GM18508 (cell line): ENCODE data around the gene NUDT5.
A peak's percentile ranks its signal among the peaks of the same experiment; 100 is the strongest.

Experiments used
- ATAC-seq: cut with Tn5 transposase; IDR thresholded peaks from one replicate; pipeline ENCODE4 v1.9.1; 2021; ENCODE audit warnings: moderate number of reproducible peaks; ENCODE audit not compliant: insufficient read depth, unreplicated experiment

Gene NUDT5

GRCh38 chr10:12207114-12207513, 11.4 kb upstream of the NUDT5 start:
- ATAC-seq = no peak

- no peak for ATAC-seq
Measured at GRCh38 chr10:12205082-12205481, 9.4 kb upstream of the NUDT5 start.

- ATAC-seq = no peak
Measured at GRCh38 chr10:12202226-12202625, 6.5 kb upstream of the NUDT5 start.

- ATAC-seq = no peak
Measured at GRCh38 chr10:12201543-12201942, 5.9 kb upstream of the NUDT5 start.

GRCh38 chr10:12200850-12201249, 5.2 kb upstream of the NUDT5 start:
- no peak for ATAC-seq

- ATAC-seq = no peak
Measured at GRCh38 chr10:12198156-12198555, 2.5 kb upstream of the NUDT5 start.

- ATAC-seq = peak; percentile 16
Measured at GRCh38 chr10:12196531-12197211, 980 bp upstream of the NUDT5 start.

- ATAC-seq = no peak
Measured at GRCh38 chr10:12195281-12195602, 449 bp downstream of the NUDT5 start.

GRCh38 chr10:12194752-12195271, 879 bp downstream of the NUDT5 start:
- no peak for ATAC-seq

- ATAC-seq = no peak
Measured at GRCh38 chr10:12193193-12193592, 2.5 kb downstream of the NUDT5 start.

GRCh38 chr10:12191715-12192114, 4.0 kb downstream of the NUDT5 start:
- ATAC-seq = no peak

- ATAC-seq = no peak
Measured at GRCh38 chr10:12189426-12189825, 6.3 kb downstream of the NUDT5 start.

GRCh38 chr10:12188656-12189055, 7.0 kb downstream of the NUDT5 start:
- no peak for ATAC-seq

- ATAC-seq = no peak
Measured at GRCh38 chr10:12187321-12187905, 8.3 kb downstream of the NUDT5 start.

- ATAC-seq = no peak
Measured at GRCh38 chr10:12186323-12186722, 9.4 kb downstream of the NUDT5 start.

- ATAC-seq = no peak
Measured at GRCh38 chr10:12184165-12184564, 11.5 kb downstream of the NUDT5 start.

- peak; percentile 63 for ATAC-seq
Measured at GRCh38 chr10:12181065-12181775, 14.5 kb downstream of the NUDT5 start.

- no peak for ATAC-seq
Measured at GRCh38 chr10:12180221-12180974, 15.3 kb downstream of the NUDT5 start.

GRCh38 chr10:12179606-12180170, 16.0 kb downstream of the NUDT5 start:
- no peak for ATAC-seq

GRCh38 chr10:12177642-12178041, 18.0 kb downstream of the NUDT5 start:
- no peak for ATAC-seq
